ENCODE results near the gene LRRC56. TPM values are rescaled to one million over a fixed set of nuclear protein-coding genes. Genes with fewer than 3 reads are reported as not detected.
A peak's percentile ranks its signal among the peaks of the same experiment; 100 is the strongest.

LRRC56 gene
- total RNA-seq, 1 donor from 2014 or later: 0.82 TPM

GRCh38 chr11:554428-555226, 17.3 kb downstream of the LRRC56 start:
- Histone ChIP-seq H3K9ac (ENCODE audit: low read length) (no peak overlapping the region), H3K4me1 (ENCODE audit: insufficient read depth, low read length) (no peaks in the 10 kb centered on the region), H2AFZ (ENCODE audit: low read depth, low read length) (no peak overlapping the region), H3K36me3 (ENCODE audit: insufficient read depth, low read length) (no peaks in the 10 kb centered on the region), H3K79me2 (ENCODE audit: insufficient read depth, low read length) (no peaks in the 10 kb centered on the region), H3K27me3 (ENCODE audit: insufficient read depth, low read length) (peaks cover 23% of the 10 kb centered on the region), H3K9me3 (ENCODE audit: insufficient read depth, low read depth, low read length) (no peaks in the 10 kb centered on the region), H3K27ac (ENCODE audit: low read depth, low read length) (no peak overlapping the region), H3K4me2 (ENCODE audit: low read length) (peak overlapping the region; percentile 46), H3K4me3 (ENCODE audit: insufficient read depth, low read depth, low read length) (no peak overlapping the region), H4K20me1 (ENCODE audit: insufficient read depth, low read length) (no peaks in the 10 kb centered on the region)
- Mint-ChIP-seq H3K27me3 (ENCODE audit: low read depth, unreplicated experiment) (peaks cover 9% of the 10 kb centered on the region), H3K36me3 (ENCODE audit: low read depth, unreplicated experiment) (no peaks in the 10 kb centered on the region), H3K9me3 (ENCODE audit: unreplicated experiment) (no peaks in the 10 kb centered on the region), H3K27ac (ENCODE audit: unreplicated experiment) (no peak overlapping the region), H3K4me1 (ENCODE audit: low read depth, unreplicated experiment) (peaks cover 1% of the 10 kb centered on the region), H3K4me3 (ENCODE audit: unreplicated experiment) (no peak overlapping the region)
- FAIRE-seq: no peak
- TF ChIP-seq CTCF (IDR thresholded peaks at IDR 0.05; ENCODE audit: insufficient read depth, low read depth, low read length) (no peak), EZH2 (IDR thresholded peaks at IDR 0.05; ENCODE audit: insufficient read depth, low read length) (peak; percentile 18)
- no peak for DNase-seq (ENCODE audit: low read depth)

GRCh38 chr11:555227-555779, 18.0 kb downstream of the LRRC56 start:
- peaks cover 1% of the 10 kb centered on the region for H3K36me3 Mint-ChIP-seq (ENCODE audit: low read depth, unreplicated experiment)
- peaks cover 5% of the 10 kb centered on the region for H3K4me1 Mint-ChIP-seq (ENCODE audit: low read depth, unreplicated experiment)
- no peak overlapping the region for H3K4me3 Mint-ChIP-seq (ENCODE audit: unreplicated experiment)
- H3K9me3 Mint-ChIP-seq (ENCODE audit: unreplicated experiment): peaks cover 2% of the 10 kb centered on the region
- TF ChIP-seq CTCF (IDR thresholded peaks at IDR 0.05; ENCODE audit: insufficient read depth, low read depth, low read length) (no peak), EZH2 (IDR thresholded peaks at IDR 0.05; ENCODE audit: insufficient read depth, low read length) (peak; percentile 57)
- H3K27me3 Mint-ChIP-seq (ENCODE audit: low read depth, unreplicated experiment): peaks cover 9% of the 10 kb centered on the region
- Histone ChIP-seq H4K20me1 (ENCODE audit: insufficient read depth, low read length) (no peaks in the 10 kb centered on the region), H3K9ac (ENCODE audit: low read length) (no peak overlapping the region), H3K4me3 (ENCODE audit: insufficient read depth, low read depth, low read length) (no peak overlapping the region), H3K4me2 (ENCODE audit: low read length) (no peak overlapping the region), H3K4me1 (ENCODE audit: insufficient read depth, low read length) (peaks cover 3% of the 10 kb centered on the region), H3K79me2 (ENCODE audit: insufficient read depth, low read length) (no peaks in the 10 kb centered on the region), H3K27ac (ENCODE audit: low read depth, low read length) (no peak overlapping the region), H3K27me3 (ENCODE audit: insufficient read depth, low read length) (peaks cover 23% of the 10 kb centered on the region), H2AFZ (ENCODE audit: low read depth, low read length) (no peak overlapping the region), H3K9me3 (ENCODE audit: insufficient read depth, low read depth, low read length) (no peaks in the 10 kb centered on the region), H3K36me3 (ENCODE audit: insufficient read depth, low read length) (no peaks in the 10 kb centered on the region)
- FAIRE-seq (no peak), DNase-seq (ENCODE audit: low read depth) (no peak)
- H3K27ac Mint-ChIP-seq (ENCODE audit: unreplicated experiment): no peak overlapping the region

Data from astrocyte (in vitro differentiated cells and primary cell).